Chondrocyte (in vitro differentiated cells): ENCODE measurements around the gene STEAP1B. TPM values are rescaled to one million over a fixed set of nuclear protein-coding genes. Genes with fewer than 3 reads are reported as not detected.
A peak's percentile ranks its signal among the peaks of the same experiment; 100 is the strongest.

ENCODE experiments used
- DNase-seq: peaks from one replicate; pipeline ENCODE4 v3.0.0; 2021; ENCODE audit warnings: mixed read lengths, low spot score
- H3K27ac Mint-ChIP-seq: one replicate; pipeline ENCODE4 v1.8.0; 2021; ENCODE audit warnings: mild to moderate bottlenecking, moderate library complexity, mixed read lengths; ENCODE audit not compliant: unreplicated experiment
- H3K27me3 Mint-ChIP-seq: 2 replicates; pipeline ENCODE4 v1.8.0; 2021; ENCODE audit warnings: low read depth, mixed read lengths
- H3K36me3 Mint-ChIP-seq: 2 replicates; pipeline ENCODE4 v1.8.0; 2021; ENCODE audit warnings: low read depth, mixed read lengths
- H3K4me1 Mint-ChIP-seq: 2 replicates; pipeline ENCODE4 v1.8.0; 2021; ENCODE audit warnings: low read depth, mild to moderate bottlenecking, mixed read lengths
- H3K4me3 Mint-ChIP-seq: one replicate; pipeline ENCODE4 v1.8.0; 2021; ENCODE audit warnings: mild to moderate bottlenecking, moderate library complexity, mixed read lengths; ENCODE audit not compliant: unreplicated experiment
- H3K9me3 Mint-ChIP-seq: 2 replicates; pipeline ENCODE4 v1.8.0; 2021; ENCODE audit warnings: low read depth, mixed read lengths
- total RNA-seq: library from RNA; stranded (reverse); gene quantifications from 3 replicates; pipeline ENCODE4 v1.2.1, GENCODE V29; 2021
- TF ChIP-seq, protein P1 (sequence below): fragments of 200-600 bp; sonication (generic); IDR thresholded peaks from 2 replicates; pipeline ENCODE4 v1.5.0; 2021; ENCODE audit warnings: antibody characterized with exemption, mild to moderate bottlenecking, moderate library complexity

The STEAP1B gene
- total RNA-seq, 1 donor from 2014 or later, result 4.2 TPM

- peaks cover 4% of the 10 kb centered on the region for H3K36me3 Mint-ChIP-seq
- H3K9me3 Mint-ChIP-seq, result no peaks in the 10 kb centered on the region
- H3K4me3 Mint-ChIP-seq, result no peak overlapping the region
- H3K27me3 Mint-ChIP-seq, result no peaks in the 10 kb centered on the region
- H3K4me1 Mint-ChIP-seq, result peaks cover 28% of the 10 kb centered on the region
- TF ChIP-seq, protein P1, sequence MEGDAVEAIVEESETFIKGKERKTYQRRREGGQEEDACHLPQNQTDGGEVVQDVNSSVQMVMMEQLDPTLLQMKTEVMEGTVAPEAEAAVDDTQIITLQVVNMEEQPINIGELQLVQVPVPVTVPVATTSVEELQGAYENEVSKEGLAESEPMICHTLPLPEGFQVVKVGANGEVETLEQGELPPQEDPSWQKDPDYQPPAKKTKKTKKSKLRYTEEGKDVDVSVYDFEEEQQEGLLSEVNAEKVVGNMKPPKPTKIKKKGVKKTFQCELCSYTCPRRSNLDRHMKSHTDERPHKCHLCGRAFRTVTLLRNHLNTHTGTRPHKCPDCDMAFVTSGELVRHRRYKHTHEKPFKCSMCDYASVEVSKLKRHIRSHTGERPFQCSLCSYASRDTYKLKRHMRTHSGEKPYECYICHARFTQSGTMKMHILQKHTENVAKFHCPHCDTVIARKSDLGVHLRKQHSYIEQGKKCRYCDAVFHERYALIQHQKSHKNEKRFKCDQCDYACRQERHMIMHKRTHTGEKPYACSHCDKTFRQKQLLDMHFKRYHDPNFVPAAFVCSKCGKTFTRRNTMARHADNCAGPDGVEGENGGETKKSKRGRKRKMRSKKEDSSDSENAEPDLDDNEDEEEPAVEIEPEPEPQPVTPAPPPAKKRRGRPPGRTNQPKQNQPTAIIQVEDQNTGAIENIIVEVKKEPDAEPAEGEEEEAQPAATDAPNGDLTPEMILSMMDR, result no peak
- DNase-seq, result no peak
- H3K27ac Mint-ChIP-seq, result peak overlapping the region; percentile 10
Measured at GRCh38 chr7:22430457-22430856, 69.5 kb downstream of the STEAP1B start.

- no peak overlapping the region for H3K27ac Mint-ChIP-seq
- no peak overlapping the region for H3K4me3 Mint-ChIP-seq
- H3K9me3 Mint-ChIP-seq, result no peaks in the 10 kb centered on the region
- peaks cover 33% of the 10 kb centered on the region for H3K4me1 Mint-ChIP-seq
- H3K27me3 Mint-ChIP-seq, result no peaks in the 10 kb centered on the region
- peaks cover 4% of the 10 kb centered on the region for H3K36me3 Mint-ChIP-seq
- no peak for DNase-seq
- TF ChIP-seq, protein P1, result no peak
Measured at GRCh38 chr7:22429386-22429785, 70.6 kb downstream of the STEAP1B start.

DNA sequence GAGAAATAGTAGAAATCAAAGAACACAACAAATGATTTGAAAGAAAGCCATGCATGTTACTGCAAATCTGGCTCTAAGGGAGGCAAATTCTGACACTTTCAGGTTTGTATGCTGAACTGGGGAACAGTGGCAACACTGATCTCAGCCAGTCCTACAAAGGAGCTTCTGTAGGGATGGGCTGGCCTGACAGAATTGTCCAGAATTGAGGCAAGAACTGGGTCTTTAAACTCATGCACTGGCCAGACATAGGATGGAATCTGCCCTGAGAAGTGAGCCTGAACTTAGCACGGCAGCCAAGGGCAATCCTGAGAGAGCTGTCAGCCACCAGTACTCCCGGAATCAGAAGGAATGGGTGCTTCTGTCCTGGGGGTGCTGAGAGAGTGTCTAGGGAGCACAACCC, 72.1 kb downstream of the STEAP1B start:
- peaks cover 23% of the 10 kb centered on the region for H3K4me1 Mint-ChIP-seq
- TF ChIP-seq, protein P1, result no peak
- H3K9me3 Mint-ChIP-seq, result no peaks in the 10 kb centered on the region
- H3K27me3 Mint-ChIP-seq, result no peaks in the 10 kb centered on the region
- no peak overlapping the region for H3K4me3 Mint-ChIP-seq
- peaks cover 4% of the 10 kb centered on the region for H3K36me3 Mint-ChIP-seq
- no peak overlapping the region for H3K27ac Mint-ChIP-seq
- no peak for DNase-seq

GRCh38 chr7:22427104-22427503, 72.9 kb downstream of the STEAP1B start:
- no peak overlapping the region for H3K27ac Mint-ChIP-seq
- peaks cover 18% of the 10 kb centered on the region for H3K4me1 Mint-ChIP-seq
- H3K36me3 Mint-ChIP-seq, result peaks cover 4% of the 10 kb centered on the region
- TF ChIP-seq, protein P1, result no peak
- H3K27me3 Mint-ChIP-seq, result no peaks in the 10 kb centered on the region
- no peaks in the 10 kb centered on the region for H3K9me3 Mint-ChIP-seq
- H3K4me3 Mint-ChIP-seq, result no peak overlapping the region
- no peak for DNase-seq

GRCh38 chr7:22426463-22427094, 73.4 kb downstream of the STEAP1B start:
- DNase-seq, result no peak
- Mint-ChIP-seq H3K4me1 (peaks cover 18% of the 10 kb centered on the region), H3K27ac (no peak overlapping the region), H3K4me3 (no peak overlapping the region), H3K9me3 (no peaks in the 10 kb centered on the region), H3K36me3 (peaks cover 4% of the 10 kb centered on the region), H3K27me3 (no peaks in the 10 kb centered on the region)
- TF ChIP-seq, protein P1, result no peak
